Sigmoid colon (tissue), 7 donors: Measurements from ENCODE around the gene LRFN4. TPM values are rescaled to one million over a fixed set of nuclear protein-coding genes. Genes with fewer than 3 reads are reported as not detected.

ENCODE experiments used
- DNase-seq: peaks from one replicate; pipeline ENCODE4 v3.0.0-alpha.2; 2019
- H3K27ac ChIP-seq, 4 donors: fragments of 200-600 bp; sonication (generic); one replicate each; pipeline ENCODE4 v1.5.1; 2016 to 2019; ENCODE audit warnings: mild to moderate bottlenecking in 1 of 4
- H3K27me3 ChIP-seq, 3 donors: fragments of 200-600 bp; sonication (generic); one replicate each; pipeline ENCODE4 v1.5.1; 2019; ENCODE audit warnings: mild to moderate bottlenecking in 1 of 3
- H3K36me3 ChIP-seq, 4 donors: fragments of 200-600 bp; sonication (generic); one replicate each; pipeline ENCODE4 v1.5.1; 2016 to 2019
- H3K4me1 ChIP-seq, 4 donors: fragments of 200-600 bp; sonication (generic); one replicate each; pipeline ENCODE4 v1.5.1; 2017 to 2019
- H3K4me3 ChIP-seq, 4 donors: fragments of 200-600 bp; sonication (generic); one replicate each; pipeline ENCODE4 v1.5.1; 2017 to 2019; ENCODE audit warnings: mild to moderate bottlenecking in 2 of 4, moderate library complexity in 1 of 4
- H3K9me3 ChIP-seq, 4 donors: fragments of 200-600 bp in 3 of 4; sonication (generic) in 3 of 4; one replicate each; pipeline versions ENCODE4 v1.5.1 to v1.6.1; 2013 to 2019
- EP300 ChIP-seq, 4 donors: sonication (generic); formaldehyde crosslinking; IDR thresholded peaks; one replicate each; pipeline ENCODE4 v1.6.1; 2017; ENCODE audit warnings: antibody characterized with exemption in 4 of 4
- POLR2A ChIP-seq, 2 donors: fragments of 450-650 bp; IDR thresholded peaks; one replicate each; pipeline ENCODE4 v1.6.1; 2016; ENCODE audit warnings: antibody characterized with exemption in 2 of 2, mild to moderate bottlenecking in 2 of 2, moderate library complexity in 2 of 2
- POLR2AphosphoS5 ChIP-seq, 4 donors: sonication (generic); formaldehyde crosslinking; IDR thresholded peaks; one replicate each; pipeline ENCODE4 v1.6.1; 2017; ENCODE audit warnings: antibody characterized with exemption in 4 of 4
- WGBS, 2 donors: extraction: QIAGEN DNeasy Blood & Tissue Kit; methylation state at CpG; one replicate each; pipeline ENCODE4 v1.1.7; 2013; 5-methylcytosine and 5-hydroxymethylcytosine counted together
- intact Hi-C: fragments of 100-400 bp; cut with DNase I; formaldehyde crosslinking; loops from one replicate; pipeline ENCODE4 v1.15.1; 2023
- polyA plus RNA-seq, 3 donors: library from polyadenylated mRNA; stranded (reverse); fragments of 200-250 nt; gene quantifications; one replicate each; pipeline ENCODE4 v1.2.3, GENCODE V29; 2013
- total RNA-seq, 4 donors: library from RNA; depleted of rRNA; stranded (reverse); fragments of >200 nt; gene quantifications; one replicate each; pipeline ENCODE4 v1.1.0, GENCODE V29; 2016
- TF ChIP-seq, protein P1 (sequence below), 4 experiments: fragments of 450-650 bp in 3 of 4; fragments of 200-600 bp in 1 of 4; IDR thresholded peaks; one replicate each; pipeline ENCODE4 v1.5.1; 2016 to 2019; ENCODE audit warnings: antibody characterized with exemption in 4 of 4, mild to moderate bottlenecking in 3 of 4, moderate library complexity in 2 of 4
- donor health status: healthy with polysubstance abuse.
- donor health status: Bipolar disorder and iron deficiency.
- donor health status: healthy.

The LRFN4 gene
- total and polyA plus RNA-seq, 7 donors, result 4.2 to 32.2 (median 4.6) TPM

DNA sequence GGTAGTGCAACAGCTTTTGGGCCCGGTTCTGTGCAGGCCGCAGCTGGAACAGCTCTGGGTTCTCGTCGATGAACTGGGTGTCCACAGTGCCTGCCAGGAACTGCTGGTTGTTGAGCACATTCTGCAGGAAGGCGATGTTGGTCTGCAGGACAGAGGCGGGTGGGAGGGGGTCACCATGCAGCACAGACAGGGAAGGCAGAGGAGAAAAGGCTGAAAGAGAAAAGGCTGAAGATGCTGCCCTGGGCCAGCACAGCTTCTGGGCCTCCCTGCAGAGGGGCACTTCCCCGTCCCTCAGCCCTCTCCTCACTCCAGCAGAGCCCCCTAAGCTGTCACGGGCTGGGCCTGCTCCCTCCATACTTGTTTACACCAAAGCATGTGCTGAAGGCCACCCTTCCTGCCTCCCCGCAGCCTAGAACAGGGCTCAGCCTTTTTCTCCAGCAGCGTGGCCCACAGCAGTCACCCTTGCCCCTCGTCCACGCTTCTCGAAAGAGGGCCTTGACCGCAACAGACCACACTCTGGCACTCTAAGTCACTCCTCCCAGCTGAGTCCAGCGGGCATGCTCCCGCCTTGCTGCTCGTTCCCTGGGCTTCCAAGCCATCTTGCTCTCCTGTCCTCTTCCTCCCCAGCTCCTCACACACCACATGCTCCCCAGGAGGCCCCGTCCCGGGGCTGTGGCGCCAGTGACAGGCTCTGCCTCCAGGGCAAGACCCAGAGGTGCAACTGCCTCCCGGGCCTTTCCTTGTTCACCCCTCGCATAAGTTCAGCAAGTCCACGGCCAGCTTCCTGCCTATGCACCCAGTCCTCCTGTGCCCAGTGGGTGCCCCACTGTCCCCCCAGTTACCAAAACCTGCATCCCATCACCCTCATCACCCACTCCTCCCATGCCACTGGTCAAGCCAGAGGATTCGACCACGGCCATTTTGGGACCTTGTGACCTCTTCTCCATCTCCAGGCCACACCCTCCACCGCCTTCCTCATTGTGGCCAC lies 3.3 kb upstream of the LRFN4 start:
- H3K4me1 ChIP-seq, result peaks cover 0 to 15% (median 10%) of the 10 kb centered on the region in 4 donors
- 92 to 94% methylated on average over 26 of the region's 26 CpGs for WGBS, 2 donors
- H3K36me3 ChIP-seq, result peaks cover 0 to 3% (median 0%) of the 10 kb centered on the region in 4 donors
- no peaks in the 10 kb centered on the region for H3K9me3 ChIP-seq
- intact Hi-C loops, result no loop called here
- no peaks in the 10 kb centered on the region for H3K27me3 ChIP-seq
- TF ChIP-seq POLR2AphosphoS5 (IDR thresholded peaks at IDR 0.05), result no peak
- no peak for TF ChIP-seq POLR2A (IDR thresholded peaks at IDR 0.05)
- no peak for TF ChIP-seq EP300 (IDR thresholded peaks at IDR 0.05)
- TF ChIP-seq, protein P1, sequence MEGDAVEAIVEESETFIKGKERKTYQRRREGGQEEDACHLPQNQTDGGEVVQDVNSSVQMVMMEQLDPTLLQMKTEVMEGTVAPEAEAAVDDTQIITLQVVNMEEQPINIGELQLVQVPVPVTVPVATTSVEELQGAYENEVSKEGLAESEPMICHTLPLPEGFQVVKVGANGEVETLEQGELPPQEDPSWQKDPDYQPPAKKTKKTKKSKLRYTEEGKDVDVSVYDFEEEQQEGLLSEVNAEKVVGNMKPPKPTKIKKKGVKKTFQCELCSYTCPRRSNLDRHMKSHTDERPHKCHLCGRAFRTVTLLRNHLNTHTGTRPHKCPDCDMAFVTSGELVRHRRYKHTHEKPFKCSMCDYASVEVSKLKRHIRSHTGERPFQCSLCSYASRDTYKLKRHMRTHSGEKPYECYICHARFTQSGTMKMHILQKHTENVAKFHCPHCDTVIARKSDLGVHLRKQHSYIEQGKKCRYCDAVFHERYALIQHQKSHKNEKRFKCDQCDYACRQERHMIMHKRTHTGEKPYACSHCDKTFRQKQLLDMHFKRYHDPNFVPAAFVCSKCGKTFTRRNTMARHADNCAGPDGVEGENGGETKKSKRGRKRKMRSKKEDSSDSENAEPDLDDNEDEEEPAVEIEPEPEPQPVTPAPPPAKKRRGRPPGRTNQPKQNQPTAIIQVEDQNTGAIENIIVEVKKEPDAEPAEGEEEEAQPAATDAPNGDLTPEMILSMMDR (IDR thresholded peaks at IDR 0.05), result no peak
- no peak overlapping the region for H3K27ac ChIP-seq
- DNase-seq, result peak; percentile 63
- no peak overlapping the region for H3K4me3 ChIP-seq

DNA sequence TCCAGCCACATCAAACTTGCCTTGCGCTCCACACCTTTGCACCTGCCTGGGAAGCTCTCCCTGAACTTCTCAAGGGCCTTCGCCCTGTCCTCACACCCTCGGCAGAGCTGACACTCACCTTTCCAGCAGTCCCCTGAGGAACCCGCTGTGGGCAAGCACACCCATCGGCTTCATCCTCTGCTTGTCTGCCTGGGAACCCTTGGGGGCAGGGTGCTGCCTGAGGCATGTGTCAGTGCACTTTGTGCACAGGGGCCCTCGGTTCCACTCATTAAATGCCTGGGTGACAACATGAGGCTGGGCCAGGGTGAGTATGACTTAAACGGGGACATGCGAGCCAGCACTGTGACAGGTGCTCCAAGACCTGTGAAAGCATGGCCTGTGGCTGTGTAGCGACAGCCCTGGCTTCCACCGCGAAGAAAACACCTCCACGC lies 2.6 kb upstream of the LRFN4 start:
- no peaks in the 10 kb centered on the region for H3K9me3 ChIP-seq
- H3K4me3 ChIP-seq, result no peak overlapping the region
- no peak for DNase-seq
- no peaks in the 10 kb centered on the region for H3K36me3 ChIP-seq
- H3K27ac ChIP-seq, result no peak overlapping the region
- intact Hi-C loops, result no loop called here
- no peaks in the 10 kb centered on the region for H3K27me3 ChIP-seq
- WGBS, 2 donors, result 92 to 94% methylated on average over 12 of the region's 12 CpGs
- TF ChIP-seq POLR2A (IDR thresholded peaks at IDR 0.05) (no peak), EP300 (IDR thresholded peaks at IDR 0.05) (no peak), POLR2AphosphoS5 (IDR thresholded peaks at IDR 0.05) (no peak)
- TF ChIP-seq, protein P1 (IDR thresholded peaks at IDR 0.05), result no peak
- peaks cover 0 to 15% (median 10%) of the 10 kb centered on the region in 4 donors for H3K4me1 ChIP-seq

DNA sequence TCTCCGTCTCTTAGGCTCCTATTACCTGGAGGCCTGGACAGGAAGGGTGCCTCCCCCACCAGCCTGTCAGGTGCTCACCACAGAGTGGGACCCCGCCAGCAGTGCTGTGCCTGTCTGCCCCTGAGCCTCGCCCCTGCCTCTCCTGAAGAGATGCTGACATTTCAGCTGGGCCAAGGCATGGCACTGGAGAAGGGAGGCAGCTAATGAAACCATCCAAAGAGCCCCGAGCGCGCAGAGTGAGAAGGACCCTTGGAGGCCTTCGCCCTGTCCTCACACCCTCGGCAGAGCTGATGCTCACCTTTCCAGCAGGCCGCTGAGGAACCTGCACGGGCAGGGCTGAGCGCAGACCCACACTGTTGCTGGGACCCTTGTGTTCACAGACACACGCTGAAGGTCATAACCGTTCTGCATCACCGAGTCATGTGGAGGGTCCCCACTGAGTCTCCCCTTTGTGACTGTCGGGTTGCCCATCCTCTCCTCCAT lies 2.1 kb upstream of the LRFN4 start:
- H3K4me3 ChIP-seq, result no peak overlapping the region
- peaks cover 0 to 15% (median 10%) of the 10 kb centered on the region in 4 donors for H3K4me1 ChIP-seq
- peak; percentile 63 for DNase-seq
- no peaks in the 10 kb centered on the region for H3K27me3 ChIP-seq
- TF ChIP-seq POLR2A (IDR thresholded peaks at IDR 0.05) (no peak), POLR2AphosphoS5 (IDR thresholded peaks at IDR 0.05) (no peak), EP300 (IDR thresholded peaks at IDR 0.05) (no peak)
- TF ChIP-seq, protein P1 (IDR thresholded peaks at IDR 0.05), result no peak
- no peaks in the 10 kb centered on the region for H3K36me3 ChIP-seq
- WGBS, 2 donors, result 97 to 98% methylated on average over 15 of the region's 15 CpGs
- H3K27ac ChIP-seq, result no peak overlapping the region
- no peaks in the 10 kb centered on the region for H3K9me3 ChIP-seq
- intact Hi-C loops, result no loop called here

DNA sequence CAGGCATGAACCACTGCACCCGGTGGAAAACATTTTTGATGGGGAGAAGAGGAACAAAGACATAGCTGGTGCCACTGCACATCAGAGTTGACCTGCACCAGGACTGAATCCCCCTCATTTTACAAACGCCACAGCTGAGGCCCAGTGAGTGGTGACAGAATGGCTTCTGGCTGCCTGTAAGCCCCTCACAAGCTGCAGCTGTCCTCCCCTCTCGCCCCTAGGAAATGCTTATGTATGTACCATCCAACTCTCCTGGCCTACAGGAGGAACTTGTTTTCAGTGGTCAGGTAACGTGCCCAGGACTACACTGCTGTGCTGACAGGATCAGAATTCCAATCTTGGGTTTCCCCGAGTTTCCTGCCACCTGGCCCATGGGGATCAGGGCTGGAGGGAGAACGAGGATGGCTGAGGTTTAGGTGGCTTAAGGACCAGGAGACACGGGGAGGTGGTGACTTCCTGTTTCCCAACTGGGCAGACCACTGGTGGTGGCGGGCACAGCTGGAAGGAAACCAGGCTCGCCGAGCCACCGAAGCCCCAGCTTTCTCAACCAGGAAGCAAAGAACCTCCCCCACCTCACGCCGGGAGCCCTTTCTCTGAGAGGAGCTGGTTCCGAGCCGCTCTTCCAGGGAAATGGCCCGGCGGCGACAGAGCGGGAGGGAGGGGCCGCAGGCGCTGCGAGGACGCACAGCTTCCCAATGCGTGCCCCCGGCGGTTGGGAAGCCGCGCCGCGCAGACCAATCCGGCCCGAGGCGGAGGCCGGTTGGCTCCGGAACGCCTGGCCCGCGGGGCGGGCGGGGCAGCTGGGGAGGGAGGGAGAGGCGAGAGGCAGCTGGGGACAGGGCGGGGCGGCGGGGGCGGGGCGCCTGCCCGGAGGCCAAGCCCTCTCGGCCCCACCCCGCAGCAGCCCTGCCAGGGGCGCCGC lies 1.0 kb upstream of the LRFN4 start:
- Histone ChIP-seq H3K4me3 (peak overlapping the region; percentile 45 to 75 (median 56)), H3K9me3 (no peaks in the 10 kb centered on the region), H3K27me3 (no peaks in the 10 kb centered on the region), H3K36me3 (no peaks in the 10 kb centered on the region), H3K27ac (peak overlapping the region; percentile 85 to 90 (median 86)), H3K4me1 (peaks cover 0 to 15% (median 10%) of the 10 kb centered on the region in 4 donors)
- intact Hi-C loops, result loop anchor here (2.0 kb wide), 1 partner anchor 27 kb away; no protein-coding TSS in a partner anchor
- 4 to 5% methylated on average over 51 of the region's 51 CpGs for WGBS, 2 donors
- peak; percentile 96 for DNase-seq
- TF ChIP-seq POLR2AphosphoS5 (IDR thresholded peaks at IDR 0.05), result peak; percentile 48 to 90 (median 76)
- peak; percentile 51 to 70 for TF ChIP-seq POLR2A (IDR thresholded peaks at IDR 0.05)
- no peak for TF ChIP-seq EP300 (IDR thresholded peaks at IDR 0.05)
